ENCODE measurements around the gene INPPL1.

- TF ChIP-seq CTCF (IDR thresholded peaks at IDR 0.05; ENCODE audit: extremely low read depth in 1 of 2, insufficient read depth in 1 of 2, low read depth in 1 of 2, low read length in 2 of 2) (no peak), POLR2AphosphoS5 (IDR thresholded peaks at IDR 0.05; ENCODE audit: insufficient read depth, low read depth, low read length) (no peak), POLR2A (IDR thresholded peaks at IDR 0.05; ENCODE audit: low read depth, low read length) (no peak), JUN (IDR thresholded peaks at IDR 0.05; ENCODE audit: borderline replicate concordance, insufficient read depth, insufficient read length, low read depth) (no peak), MAX (IDR thresholded peaks at IDR 0.05; ENCODE audit: insufficient read depth, insufficient read length) (no peak)
These were observed 34.9 kb upstream of the INPPL1 start for GRCh38 chr11:72189455-72190250.

Data from endothelial cell of umbilical vein (primary cell).